Stimulated activated CD8-positive, alpha-beta memory T cell treated with anti-CD3 and anti-CD28 coated beads, Interleukin-4, amount 100 ng/mL, for 4 hours (primary cell): Measurements from ENCODE around the gene SLC40A1.

Experiments
- DNase-seq, 2 donors: peaks; one replicate each; pipeline ENCODE4 v3.0.0-alpha.2; 2020; ENCODE audit warnings: low read depth in 2 of 2, low spot score in 1 of 2

The SLC40A1 gene

DNA sequence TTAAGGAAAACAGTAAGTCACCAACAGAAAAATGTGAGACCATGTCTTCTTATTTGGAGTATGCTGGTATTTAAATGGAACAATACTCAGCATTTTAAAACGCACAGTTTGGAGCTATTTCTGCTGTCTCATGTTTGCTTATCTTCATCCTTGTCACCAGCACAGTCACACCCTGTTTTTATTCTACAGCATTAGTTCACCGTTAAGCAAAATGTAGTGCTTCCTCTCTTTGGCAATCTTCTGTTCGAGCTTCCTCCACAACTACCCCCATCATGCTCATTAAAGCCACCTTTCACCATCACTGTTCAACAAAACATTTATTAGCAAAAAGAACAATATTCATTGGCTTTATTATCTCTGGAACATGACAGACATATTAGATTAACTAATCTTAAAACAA is 64.0 kb downstream of the SLC40A1 start:
- no peak for DNase-seq

DNA sequence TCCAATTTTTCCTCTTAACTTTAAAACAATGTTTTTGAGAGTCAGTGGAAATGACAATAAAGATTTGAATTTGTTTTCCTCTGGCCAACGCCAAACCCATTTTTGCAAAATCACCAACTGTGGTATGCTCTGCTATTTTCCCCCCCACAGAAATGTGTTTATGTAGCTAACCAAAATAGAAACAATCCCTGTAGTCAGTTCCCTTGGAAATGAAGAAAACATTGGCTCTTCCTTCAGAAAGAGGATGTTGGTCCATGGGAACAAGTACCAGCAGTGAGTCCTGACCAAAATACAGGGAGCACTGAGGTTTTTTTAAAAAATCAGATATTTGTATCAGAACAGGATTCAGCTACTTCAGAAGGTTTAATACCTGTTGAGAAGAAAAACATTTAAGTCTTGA is 65.3 kb downstream of the SLC40A1 start:
- no peak for DNase-seq

DNA sequence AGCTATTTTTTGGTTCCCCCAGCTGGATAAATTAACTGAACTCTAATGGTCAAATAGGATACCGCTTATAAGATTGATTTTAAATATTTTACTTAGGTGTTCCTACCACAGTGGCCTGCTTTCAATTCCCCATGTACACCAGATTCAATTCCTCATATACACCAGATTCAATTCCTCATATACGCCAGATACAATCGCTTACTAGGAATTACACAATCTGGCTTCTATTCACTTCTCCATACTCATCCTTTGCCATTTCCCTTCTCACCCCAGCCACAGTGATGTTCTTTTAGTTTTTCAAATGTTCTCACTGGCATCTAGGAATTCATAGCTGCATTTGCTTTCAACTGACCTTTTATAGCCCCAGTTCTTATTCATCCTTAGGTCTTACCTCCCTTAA is 66.5 kb downstream of the SLC40A1 start:
- DNase-seq, result no peak

GRCh38 chr2:189512879-189513278 is 67.7 kb downstream of the SLC40A1 start:
- no peak for DNase-seq

- no peak for DNase-seq
Measured at GRCh38 chr2:189511960-189512319, 68.6 kb downstream of the SLC40A1 start.

- no peak for DNase-seq
Measured at GRCh38 chr2:189511210-189511959, 69.2 kb downstream of the SLC40A1 start.
